Measurements from ENCODE around the gene PILRB.
"Not testable (repeated sequence)": the region's sequence is repeated elsewhere in the genome, so short reads cannot be mapped to it uniquely, and the experiment has no call there.

DNA sequence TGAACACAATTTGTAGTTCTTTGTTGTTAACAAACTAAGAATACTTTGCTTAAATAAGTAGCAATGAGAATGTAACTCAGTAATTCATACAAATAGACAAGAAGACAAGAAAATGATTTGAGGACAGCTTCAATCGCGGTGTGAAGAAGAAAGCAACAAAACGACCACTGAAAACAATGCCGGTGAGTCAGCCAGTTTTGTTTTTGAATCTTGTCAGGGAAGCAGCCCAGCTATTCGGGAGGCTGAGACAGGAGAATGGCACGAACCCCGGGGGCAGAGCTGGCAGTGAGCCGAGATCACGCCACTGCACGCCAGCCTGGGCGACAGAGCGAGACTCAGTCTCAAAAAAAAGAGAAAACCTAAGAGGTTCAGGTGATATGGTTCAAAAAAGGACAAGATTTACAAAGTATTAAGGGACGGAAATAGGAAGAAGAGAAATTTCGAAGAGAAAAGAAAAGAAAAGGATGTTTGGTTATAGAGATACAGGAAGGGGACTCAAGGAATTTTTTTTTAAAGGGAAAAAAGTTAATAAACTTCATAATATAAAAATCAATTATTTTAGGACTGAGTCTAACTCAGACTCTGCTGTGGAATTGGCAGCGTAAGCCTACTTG is 19.7 kb upstream of the PILRB start:
- TF ChIP-seq YY1 (IDR thresholded peaks at IDR 0.05; ENCODE audit: insufficient read depth, insufficient read length); SUZ12 (IDR thresholded peaks at IDR 0.05; ENCODE audit: extremely low read depth, insufficient read depth, insufficient read length): not testable (repeated sequence)

All from NT2/D1 (cell line).